Fibroblast of skin of left biceps (primary cell): Measurements from ENCODE around the gene ZIC4.

Source experiments
- DNase-seq, 2 experiments: peaks; one replicate each; pipeline ENCODE4 v3.0.0-alpha.2; 2013; ENCODE audit warnings: low read depth in 2 of 2

The ZIC4 gene

DNA sequence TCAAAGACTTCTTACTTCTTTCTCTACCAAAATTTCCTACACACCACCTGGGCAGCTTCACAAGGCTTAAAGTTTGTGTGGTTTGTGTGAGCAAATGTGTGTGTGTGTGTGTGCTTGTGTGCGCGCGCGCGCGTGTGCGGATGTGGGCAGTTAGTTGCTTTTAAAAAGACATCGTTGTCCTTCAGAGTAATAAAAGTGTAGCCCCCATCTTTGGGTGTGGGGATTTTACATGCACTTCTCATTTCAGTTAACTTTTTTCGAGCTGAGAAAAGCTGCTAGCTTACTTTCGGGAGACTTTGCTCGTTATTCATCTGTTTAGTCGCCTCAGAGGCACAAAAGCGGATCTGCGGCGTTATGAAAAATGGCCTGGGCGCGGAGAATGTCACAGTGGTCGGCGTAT is 36.0 kb downstream of the ZIC4 start:
- no peak for DNase-seq

DNA sequence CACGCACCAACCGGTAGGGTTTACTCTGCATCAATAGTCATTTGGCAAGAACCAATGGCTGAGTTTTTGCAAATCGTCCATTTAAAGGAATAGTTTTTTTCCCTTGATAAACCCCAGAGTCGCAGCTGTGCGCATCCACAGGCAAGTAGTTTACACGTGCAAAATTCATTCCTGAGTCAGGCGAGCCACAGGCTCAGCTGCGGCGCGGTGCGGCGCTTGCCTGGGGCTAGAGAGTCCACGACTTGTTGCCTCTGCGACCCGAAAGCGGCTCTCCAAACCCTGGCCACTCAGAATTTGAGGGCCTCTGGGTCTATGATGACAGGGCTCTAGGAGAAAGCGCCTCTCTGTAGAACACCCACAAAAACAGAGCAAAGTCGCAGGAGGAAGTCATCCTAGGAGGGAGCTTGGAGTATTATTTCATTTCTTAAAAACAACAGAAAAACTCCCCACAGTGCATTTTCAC is 36.7 kb downstream of the ZIC4 start:
- DNase-seq: no peak

DNA sequence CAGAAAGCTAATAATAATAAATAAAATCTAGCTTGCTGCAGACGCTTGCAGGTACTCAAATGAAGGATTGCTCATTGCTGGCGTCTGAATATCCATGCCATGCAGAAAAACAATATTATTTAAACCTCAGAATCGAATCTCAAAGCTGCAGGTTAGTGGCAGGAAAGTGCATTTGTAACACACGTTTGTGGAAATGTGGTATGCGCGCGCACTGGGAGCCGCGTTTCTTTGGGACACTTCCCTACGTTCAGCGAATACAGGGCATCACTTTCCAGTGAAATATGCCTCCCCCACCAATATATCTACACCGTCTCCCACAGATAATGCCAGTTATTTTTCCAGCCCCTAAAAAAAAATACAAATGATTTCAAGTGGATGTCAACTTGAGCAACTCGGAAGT is 37.1 kb downstream of the ZIC4 start:
- no peak for DNase-seq

DNA sequence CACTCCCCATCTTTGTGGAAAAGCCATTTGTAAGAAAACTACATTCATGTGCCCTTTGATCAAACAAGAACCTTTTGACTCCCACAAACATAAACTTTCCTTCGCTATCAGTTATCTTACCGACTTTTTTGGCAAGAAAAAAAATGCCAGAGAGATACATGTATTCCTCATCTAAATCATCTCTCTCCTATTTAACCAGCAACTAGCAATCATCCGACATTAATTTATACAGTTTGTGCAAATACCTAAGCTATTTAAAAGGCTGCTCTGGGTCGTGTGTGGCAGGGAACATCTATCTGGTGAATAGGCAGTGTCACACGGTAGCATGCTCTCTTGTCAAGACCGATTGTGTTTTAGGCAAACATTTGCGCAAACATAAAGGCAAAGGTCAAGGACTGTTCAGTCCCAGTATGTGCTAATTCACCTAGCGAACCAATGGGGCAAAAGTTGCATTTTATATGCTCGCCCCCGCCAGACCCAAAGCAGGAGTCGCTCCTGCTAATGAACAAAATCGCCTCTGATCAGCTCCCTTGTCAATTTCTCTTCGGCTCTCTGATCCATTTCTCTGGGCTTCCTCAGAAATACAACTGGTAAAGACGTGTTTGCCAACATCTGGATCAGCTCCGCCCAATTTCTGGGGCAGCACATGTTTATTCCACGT is 37.7 kb downstream of the ZIC4 start:
- no peak for DNase-seq

DNA sequence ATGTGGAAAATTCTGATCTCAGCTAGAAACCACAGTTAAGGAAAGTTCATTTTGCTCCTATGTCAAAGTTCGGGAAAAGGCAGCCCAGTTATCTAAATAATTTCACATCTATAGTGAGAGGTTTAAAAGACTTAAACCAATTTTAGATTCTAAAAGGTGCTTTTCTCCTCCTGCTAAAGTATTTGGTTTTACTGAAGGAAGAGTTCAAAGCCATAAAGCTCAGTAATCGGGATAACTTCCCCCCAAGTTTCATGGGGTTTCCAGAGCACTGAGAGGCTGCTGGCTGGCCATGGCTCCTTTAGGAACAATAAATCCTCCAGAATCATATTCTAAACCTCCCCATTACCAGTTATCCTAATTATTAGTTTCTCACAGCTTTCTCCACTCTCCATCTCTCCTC is 38.2 kb downstream of the ZIC4 start:
- DNase-seq: no peak

DNA sequence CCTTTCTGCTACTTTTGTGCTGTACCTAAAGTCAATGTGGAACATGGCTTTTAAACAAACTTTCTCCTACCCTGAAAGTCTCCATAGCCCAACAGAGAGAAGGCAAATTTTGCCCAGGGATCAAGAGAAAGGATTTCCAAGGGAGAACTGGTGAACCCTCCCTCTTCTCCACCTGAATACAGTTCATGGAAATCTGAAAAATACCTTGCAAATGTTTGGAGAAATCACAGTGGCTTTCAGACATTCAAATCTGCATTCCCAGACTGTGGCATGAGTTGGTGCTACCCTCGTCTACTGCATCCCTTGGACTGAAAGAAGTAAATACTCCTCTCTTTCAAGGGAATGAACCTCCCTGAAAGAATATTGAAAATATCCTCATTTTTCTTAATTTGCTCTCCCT is 38.7 kb downstream of the ZIC4 start:
- no peak for DNase-seq

DNA sequence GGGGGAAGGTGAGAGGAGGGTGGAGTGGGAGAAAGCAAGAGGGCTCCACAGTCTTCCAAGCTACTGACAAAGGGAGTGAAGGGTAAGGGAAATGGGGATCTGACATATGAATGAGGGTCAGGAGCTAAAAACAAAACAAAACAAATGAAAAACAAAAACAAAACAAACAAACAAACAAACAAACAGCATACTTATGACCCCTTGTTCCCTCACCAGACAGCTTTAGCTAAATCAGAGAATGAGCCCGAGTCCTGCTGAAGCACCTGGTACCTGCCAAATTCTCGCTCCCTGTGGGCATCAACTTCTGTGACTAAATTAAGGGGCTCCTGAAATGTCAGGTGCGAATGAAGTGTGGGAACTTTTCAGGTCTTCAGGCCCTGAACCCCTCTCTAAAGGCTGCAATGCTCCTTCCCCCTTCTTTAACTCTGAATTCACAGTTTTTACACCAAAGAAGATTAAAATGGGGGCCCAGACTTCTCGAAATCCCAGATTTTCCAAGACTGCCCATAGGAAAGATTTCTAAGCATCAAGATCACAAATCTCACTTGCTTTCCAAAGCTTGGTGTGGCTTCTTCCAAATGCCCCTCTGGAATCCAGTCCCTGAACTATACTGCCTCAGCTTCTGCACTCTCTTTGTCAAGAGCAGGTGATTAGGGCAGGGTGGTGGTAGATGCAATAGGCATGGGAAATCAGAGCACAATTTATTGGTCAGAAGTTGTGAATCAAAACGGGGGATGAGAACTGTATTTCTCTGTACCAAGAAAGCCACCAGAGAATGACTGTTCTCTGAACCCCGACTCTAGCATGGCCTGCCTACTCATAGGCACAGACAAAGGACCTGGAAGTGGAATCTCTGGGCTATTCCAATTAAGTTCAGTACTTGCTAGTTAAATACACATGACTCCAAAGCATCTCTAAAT is 40.9 kb downstream of the ZIC4 start:
- no peak for DNase-seq

DNA sequence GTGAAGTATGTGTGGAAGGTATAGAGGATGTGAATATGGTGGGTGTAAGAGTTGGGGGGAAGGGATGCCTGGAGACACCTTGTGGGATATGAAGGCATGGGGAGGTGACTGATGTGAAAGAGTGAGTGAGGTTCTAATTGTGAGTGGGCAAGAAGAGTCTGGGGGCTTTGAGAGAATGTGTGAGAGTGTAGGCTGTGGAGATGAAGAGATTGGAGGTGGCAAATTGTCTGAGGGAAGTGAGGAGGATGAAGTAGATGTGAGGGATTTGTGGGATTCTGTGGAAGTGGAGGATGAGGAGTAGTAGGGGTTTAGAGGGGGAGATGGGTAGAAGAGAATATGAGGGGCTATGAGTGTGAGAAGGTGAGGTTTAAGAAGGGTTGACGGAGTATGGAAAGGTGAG is 41.6 kb downstream of the ZIC4 start:
- DNase-seq: no peak

DNA sequence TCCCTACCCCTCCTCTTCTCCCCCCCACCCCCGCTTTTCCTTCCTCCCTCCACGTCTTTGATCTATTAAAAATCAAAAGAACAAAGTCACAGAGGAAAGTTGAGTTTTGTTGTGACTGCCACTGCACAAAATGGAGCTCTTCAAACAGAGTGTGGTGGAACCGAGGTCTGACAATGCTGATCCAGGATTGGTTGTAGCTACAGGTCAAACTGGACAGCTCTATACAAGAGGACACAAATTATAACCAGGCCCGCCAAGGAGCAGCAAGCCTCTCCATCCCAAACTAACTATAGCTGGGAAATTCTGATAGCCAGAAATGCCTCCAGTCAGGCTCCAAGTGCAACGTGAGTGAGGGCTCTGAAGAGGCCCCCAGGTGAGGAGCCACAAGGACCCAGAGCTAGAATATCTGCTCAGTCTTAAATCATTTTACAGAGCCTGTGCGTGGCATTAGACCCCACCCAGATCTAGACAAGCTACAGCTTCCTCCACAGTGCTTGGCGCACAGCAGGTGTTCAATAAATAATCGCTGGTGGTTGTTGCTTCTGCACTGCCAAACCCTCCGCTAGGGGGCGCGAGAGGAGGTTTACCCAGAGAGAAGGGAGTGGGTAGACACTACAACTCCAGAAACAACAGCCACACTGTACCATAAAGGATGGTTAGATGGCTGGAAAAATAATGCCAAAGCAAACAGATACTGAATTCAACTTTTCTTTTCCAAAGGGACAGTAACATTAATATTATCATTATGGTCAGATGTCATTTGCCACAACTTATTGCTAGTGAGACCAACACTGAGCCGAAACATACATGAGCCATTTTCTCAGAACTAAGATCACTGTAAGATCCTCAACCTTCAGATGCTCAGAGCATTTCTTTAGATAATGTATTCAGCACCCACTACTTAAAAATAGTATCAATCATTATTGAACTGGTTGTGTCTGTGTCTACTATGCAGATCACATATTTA is 44.6 kb downstream of the ZIC4 start:
- no peak for DNase-seq

DNA sequence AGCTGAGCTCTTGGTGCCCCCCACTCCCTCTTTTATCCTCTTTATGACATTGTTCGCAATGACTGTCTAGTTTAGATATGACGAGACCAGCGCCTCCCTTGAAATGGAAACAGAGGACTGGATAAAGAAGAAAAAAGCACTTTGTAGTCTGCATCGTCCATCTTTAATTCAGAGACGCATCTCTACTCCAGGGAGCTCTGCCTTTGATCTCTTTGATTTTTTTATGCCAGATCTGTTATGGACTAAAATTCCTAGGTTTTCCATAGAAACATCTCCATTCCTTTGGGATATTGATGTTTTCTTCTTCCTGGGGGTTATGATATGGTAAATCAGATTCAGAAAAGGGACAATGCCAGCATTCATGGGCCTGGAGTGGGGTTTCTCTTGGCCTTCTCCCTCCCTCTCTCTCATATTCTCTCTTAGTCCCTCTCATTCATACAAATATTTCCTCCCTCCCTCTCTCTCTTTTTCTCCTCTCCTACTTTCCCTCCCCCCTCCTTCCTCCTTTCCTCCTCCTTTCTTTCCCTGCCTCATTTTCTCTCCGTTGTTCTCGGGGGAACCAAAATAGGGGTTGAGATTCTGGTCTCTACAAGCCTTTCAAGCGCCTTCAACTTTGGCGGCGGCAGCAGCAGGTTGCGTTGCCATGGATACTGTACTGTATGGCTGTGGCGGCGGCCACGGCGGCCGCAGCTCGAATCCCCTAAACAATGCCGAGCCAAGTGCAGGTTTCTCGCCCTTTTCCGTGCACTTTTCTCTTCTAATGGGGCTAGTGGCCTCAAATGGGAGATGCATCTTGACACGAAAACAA is 45.5 kb downstream of the ZIC4 start:
- DNase-seq: no peak

DNA sequence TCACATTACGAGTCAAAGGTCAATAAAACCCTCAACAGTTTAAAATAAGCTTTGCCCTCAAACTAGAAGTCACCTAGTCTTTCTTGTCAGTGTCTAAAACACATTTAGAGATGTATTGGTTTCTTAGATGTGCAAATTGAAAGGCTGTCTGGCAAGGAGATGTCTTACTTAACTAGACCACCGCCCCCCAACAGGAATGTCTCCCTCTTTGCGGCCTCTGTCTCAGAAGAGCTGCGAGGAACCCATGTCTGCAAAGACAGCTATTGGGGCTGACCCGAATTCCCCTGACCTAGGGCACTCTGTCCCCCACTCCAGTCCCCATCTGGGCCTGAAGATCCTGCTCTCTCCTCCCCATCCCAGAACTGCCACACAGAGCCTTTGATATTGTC is 46.3 kb downstream of the ZIC4 start:
- DNase-seq: no peak

DNA sequence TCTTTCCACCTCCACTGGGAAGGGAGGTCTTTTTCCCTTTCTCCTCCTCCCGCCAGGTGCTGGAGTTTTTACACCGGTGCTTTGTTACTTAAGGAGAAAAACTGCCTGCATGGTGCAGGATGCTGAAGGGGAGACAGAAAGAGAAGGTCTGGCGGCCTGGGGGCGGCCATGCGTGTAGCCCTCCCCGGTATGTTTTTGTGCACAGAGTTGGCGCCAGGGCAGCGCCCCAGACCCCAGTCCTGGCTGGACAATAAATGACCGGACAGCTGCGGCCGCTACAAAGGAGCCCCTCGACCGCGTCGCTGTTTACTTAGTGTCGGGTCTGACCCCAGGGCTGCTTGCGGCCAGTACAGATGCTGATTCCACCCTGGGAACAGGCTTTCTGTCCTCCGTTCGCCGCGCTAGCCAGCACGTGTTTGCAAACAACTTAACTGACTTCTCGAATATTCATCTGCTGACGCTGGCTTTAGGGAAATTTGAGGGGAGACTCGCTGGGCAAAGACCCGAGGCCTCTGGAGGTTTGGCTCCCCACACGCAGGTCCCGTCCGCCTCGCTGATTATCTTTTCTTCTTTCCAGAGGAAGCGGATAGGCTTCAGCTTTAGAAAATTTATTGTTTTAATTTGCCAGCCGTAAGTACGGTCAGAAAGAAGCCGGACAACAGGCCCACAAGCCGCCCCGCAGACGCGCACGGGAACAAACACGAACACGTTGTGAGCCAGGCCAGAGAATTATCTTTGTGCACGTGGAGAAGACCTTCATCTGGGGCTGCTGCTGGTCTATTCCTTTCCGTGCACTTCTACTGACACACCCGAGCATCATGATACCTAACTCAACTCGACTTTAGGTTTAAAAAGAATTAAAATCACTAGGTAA is 46.9 kb downstream of the ZIC4 start:
- DNase-seq: no peak

DNA sequence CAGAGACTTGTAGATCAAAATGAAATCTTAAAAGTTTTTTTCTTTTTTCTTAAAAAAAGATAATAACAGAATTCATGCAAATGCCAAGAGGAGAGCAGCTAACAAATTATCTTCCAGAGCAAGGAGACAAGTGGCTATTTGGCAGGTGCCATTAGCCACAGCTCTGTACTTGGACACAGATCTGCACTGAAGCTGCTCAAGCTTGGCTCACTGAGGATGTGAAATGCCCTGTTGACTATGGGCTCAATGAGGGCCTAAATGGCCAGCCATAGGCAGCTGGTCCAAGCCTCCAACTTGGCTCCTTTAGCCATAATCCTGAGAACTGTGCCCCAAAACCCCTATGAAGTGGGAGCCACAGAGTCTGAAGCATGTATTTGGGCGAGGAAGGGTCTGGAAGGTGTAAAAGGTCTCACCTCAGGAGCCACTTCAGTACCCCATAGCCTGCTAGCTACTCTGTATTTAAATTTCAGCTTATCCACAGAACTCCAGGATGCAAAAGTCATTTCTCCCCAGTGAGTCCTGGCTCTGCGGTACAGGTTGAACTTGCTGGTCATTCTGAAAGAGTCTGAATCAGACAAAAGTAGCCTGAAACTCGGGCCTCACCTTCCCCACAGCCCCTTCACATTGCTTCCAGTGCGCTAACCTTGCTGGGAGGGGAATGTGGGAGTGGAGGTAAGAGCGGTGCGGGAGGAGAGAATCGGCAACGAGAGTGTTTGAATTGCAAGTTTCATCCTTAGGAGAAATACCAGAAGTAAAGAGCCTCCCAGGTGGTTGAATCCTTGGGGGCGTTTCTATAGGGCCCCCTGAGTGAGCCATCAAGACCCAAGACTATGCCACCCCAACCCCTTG is 48.0 kb downstream of the ZIC4 start:
- no peak for DNase-seq

DNA sequence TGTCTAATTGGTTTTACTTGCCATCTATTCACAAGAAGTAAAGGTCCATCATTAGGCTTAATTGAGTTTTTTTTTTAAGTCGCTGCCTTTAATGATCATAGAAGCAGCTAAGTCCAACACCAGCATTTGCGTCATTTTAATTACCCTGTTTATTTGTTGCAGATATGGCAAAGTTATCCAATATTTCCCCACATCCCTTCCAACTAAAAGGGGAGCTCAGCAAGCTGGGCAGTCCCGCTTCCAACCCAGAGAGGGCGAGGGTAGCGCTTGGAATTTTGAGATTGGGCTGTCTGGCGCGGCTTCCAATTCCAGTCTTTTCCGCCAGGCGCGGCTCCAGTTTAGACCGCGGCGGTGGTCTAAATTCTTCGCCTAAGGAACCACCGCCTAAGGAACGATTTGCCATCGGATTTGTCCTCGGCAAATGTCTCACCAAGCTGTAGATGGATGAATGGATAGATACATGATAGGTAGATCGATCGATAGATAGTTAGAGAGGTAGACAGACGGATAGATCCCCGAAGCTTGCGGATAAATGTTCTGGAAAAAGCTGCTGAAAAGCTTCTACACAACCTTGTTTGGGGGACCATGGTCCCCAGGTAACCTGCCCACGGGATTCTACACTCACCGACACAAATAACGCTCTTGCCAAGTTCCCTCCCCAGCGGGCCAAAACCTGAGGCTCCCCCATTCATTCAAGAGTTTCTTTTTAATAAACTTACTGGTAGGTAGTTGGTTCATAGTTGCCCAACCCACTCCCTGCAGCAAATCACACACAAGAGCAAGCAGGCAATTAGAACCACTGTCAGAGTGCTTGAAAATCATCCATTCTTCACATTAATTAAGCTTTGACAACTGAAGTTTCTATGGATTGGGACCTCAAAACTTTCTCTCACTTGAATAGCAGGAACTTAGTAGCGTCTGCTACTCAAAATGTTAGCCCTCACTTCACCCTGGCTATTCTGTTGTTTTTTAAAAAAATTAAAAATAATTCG is 49.1 kb downstream of the ZIC4 start:
- DNase-seq: no peak

DNA sequence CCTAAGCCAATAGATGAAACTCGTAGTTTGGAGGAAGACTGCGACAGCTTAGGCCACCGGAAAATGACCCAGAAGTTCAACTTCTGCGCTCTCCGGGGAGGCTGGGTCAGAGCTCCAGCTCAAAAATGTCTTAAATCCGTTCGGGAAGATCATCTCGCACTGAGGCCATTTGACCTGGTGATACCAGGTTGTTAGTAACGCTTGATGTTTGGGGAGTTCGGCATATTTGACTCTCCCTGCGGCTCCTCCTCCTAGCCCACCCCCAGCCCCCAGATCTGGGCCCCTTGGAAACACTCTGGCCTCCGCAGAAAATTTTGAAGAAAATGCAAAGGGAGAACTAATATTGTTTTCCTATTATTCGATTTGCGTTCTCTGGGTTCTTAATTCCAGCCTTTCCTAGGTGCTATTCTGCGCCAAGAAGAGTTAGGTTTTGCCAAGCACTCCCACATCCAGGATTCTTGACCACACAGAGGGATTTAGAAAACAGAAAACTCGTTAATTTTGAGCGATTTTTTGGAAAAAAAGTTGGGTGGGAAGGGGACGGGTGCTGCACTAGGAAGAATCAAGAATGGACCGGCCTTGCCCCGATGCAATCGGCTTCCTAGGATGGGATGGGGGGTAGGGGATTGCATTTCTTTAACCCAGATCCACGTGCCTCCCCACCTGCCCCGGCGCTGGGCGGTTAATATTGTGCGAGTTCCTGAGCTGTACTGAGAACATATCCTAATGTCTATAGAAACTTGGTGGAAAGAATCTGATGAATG is 50.0 kb downstream of the ZIC4 start:
- no peak for DNase-seq

DNA sequence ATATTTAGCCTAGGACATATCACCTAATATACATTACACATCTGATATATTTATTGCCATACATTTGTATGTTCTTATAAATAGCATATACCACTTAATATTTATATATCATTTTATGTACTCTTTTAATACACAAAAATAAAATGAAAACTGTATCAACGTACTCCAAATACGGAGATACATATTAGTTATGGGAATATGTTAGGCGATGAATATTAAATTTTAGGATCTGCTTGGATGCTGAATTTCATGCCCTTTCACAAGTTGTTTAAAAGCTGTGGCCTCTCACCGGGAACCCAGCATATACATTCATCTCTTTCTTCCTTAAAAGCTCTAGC is 50.6 kb downstream of the ZIC4 start:
- DNase-seq: no peak

DNA sequence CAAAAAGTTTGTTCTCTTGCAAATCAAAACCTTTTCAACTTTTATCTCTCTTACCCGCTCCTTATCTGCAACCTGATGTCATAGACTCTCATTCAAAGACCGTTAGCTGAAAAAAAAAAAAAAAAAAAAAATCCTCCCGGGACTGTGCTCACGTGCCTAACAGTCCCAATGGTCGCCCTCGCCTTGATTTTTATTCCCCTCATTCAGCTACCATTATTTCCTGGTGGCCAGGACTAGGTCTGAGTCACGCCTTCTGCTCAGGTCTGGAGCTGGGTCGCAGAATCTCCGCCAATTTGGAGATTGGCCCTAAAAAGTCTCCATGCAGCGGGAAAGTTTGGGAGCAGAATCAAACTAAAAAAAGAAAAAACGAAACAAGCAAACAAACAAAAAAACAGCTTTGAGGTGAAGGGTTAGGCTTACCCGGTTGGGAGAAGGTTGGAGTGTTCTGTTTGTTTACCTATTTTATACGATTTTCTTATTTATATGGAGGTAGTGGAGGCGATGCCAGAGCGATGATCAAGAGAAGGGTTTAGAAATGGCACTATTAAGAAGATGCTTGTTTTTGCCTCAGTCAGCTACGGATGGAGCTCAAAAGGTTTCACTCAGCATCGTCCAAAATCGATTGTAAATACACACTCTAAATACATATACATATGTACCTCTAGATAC is 51.1 kb downstream of the ZIC4 start:
- no peak for DNase-seq
